ENCODE measurements around the gene RPL10L.

The RPL10L gene

DNA sequence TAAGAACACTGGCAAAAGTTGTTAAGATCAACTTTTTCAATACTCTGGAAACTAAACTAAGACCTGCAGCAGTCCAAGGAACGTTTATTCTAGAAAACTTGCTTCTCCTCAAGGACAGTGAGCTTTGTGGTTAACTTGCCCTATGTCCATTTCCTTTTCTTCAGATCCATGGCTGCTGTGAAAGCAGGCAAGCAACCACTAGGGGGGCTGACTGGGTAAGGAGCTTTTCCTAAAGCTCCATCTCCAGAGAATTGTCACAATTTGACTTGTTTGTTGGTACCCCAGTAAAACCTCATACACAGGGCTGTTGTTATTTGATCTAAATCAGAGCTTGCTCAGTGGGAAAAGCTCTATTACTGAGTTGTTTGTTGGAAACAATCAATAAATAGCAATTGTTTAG is 10.1 kb upstream of the RPL10L start:
- H3K4me3 ChIP-seq (ENCODE audit: low read depth in 1 of 2, low read length in 1 of 2) = no peak overlapping the region
- no peaks in the 10 kb centered on the region for H3K27me3 ChIP-seq
- no peak for TF ChIP-seq CTCF (IDR thresholded peaks at IDR 0.05)
- no peaks in the 10 kb centered on the region for H3K4me1 ChIP-seq (ENCODE audit: control insufficient read depth in 1 of 2, insufficient read depth in 1 of 2, low read depth in 1 of 2, low read length in 1 of 2)
- H3K9me3 ChIP-seq = no peaks in the 10 kb centered on the region
- H3K36me3 ChIP-seq = no peaks in the 10 kb centered on the region
- H3K27ac ChIP-seq = no peak overlapping the region

DNA sequence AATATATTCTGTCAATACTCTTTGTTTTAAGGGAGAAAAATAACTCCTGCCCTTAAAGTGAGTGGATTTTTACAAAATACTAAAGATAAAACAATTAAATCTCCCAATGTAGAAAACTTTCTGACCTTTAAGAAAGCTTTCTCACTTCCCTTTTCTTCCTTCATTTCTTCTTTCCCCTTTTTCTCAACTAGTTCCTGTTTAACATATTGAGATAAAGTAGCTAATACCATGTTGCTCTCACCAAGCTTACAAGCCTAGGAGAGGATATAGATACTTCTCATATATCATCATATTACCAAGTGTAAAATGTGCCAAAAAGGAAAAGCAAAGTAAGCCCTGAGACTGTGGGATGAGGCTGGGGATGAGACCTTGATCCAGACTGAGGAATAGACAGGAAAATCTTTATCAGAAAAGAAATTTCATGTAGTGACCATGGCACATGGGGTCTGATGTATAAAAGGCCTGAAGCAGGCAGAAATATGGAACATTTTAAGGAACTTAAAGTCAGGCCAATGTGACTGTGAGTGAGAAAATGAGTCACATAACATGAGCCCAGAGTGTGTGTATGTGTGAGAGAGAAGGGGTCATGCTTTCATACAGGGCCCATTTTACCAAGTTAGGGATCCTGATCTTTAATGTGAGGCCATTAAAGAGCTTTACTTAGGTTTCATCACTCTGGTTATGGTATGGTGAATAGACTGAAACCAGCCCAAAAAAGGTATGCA is 1.6 kb upstream of the RPL10L start:
- H3K36me3 ChIP-seq = no peaks in the 10 kb centered on the region
- H3K4me1 ChIP-seq (ENCODE audit: control insufficient read depth in 1 of 2, insufficient read depth in 1 of 2, low read depth in 1 of 2, low read length in 1 of 2) = no peaks in the 10 kb centered on the region
- TF ChIP-seq CTCF (IDR thresholded peaks at IDR 0.05) = no peak
- no peaks in the 10 kb centered on the region for H3K27me3 ChIP-seq
- H3K27ac ChIP-seq = no peak overlapping the region
- no peak overlapping the region for H3K4me3 ChIP-seq (ENCODE audit: low read depth in 1 of 2, low read length in 1 of 2)
- no peaks in the 10 kb centered on the region for H3K9me3 ChIP-seq

GRCh38 chr14:46646796-46647195 is 4.8 kb downstream of the RPL10L start:
- Histone ChIP-seq H3K27me3 (no peaks in the 10 kb centered on the region), H3K4me1 (ENCODE audit: control insufficient read depth in 1 of 2, insufficient read depth in 1 of 2, low read depth in 1 of 2, low read length in 1 of 2) (peaks cover 0 to 5% of the 10 kb centered on the region in 2 experiments)
- no peak for TF ChIP-seq CTCF (IDR thresholded peaks at IDR 0.05)

DNA sequence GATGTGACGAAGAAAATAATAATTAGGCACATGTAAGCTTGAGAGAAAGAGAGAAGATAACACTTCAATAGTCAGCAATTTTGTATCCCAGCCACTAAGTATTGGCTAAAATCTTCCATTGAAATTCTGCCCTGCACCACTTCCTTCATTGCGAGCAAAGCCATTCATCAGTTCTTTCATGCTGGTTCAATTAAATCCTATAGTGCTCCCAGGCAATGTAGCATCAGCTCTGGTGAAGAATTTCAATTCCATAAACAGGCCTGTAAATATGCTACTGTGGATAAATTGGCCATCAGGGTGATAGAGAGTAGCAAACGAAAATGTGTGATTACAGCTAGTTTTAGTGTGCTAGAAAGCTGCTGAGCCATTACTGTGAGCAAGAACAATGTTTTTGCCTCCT is 24.7 kb downstream of the RPL10L start:
- H3K9me3 ChIP-seq = no peaks in the 10 kb centered on the region
- no peaks in the 10 kb centered on the region for H3K27me3 ChIP-seq
- H3K4me1 ChIP-seq (ENCODE audit: control insufficient read depth in 1 of 2, insufficient read depth in 1 of 2, low read depth in 1 of 2, low read length in 1 of 2) = no peaks in the 10 kb centered on the region
- no peak overlapping the region for H3K4me3 ChIP-seq (ENCODE audit: low read depth in 1 of 2, low read length in 1 of 2)
- no peak for TF ChIP-seq CTCF (IDR thresholded peaks at IDR 0.05)
- no peak overlapping the region for H3K27ac ChIP-seq
- H3K36me3 ChIP-seq = no peaks in the 10 kb centered on the region

More at GRCh38 chr14:46646796-46647195, 4.8 kb downstream of the RPL10L start:
- Histone ChIP-seq H3K9me3 (no peaks in the 10 kb centered on the region), H3K36me3 (no peaks in the 10 kb centered on the region), H3K4me3 (ENCODE audit: low read depth in 1 of 2, low read length in 1 of 2) (no peak overlapping the region), H3K27ac (no peak overlapping the region)
